GM21529 (cell line): ENCODE results near the gene MYH3.

Experiments used
- ATAC-seq: cut with Tn5 transposase; IDR thresholded peaks from one replicate; pipeline ENCODE4 v1.9.1; 2021; ENCODE audit not compliant: unreplicated experiment

Gene MYH3

GRCh38 chr17:10616502-10617119 is 40.5 kb downstream of the MYH3 start:
- ATAC-seq: no peak

DNA sequence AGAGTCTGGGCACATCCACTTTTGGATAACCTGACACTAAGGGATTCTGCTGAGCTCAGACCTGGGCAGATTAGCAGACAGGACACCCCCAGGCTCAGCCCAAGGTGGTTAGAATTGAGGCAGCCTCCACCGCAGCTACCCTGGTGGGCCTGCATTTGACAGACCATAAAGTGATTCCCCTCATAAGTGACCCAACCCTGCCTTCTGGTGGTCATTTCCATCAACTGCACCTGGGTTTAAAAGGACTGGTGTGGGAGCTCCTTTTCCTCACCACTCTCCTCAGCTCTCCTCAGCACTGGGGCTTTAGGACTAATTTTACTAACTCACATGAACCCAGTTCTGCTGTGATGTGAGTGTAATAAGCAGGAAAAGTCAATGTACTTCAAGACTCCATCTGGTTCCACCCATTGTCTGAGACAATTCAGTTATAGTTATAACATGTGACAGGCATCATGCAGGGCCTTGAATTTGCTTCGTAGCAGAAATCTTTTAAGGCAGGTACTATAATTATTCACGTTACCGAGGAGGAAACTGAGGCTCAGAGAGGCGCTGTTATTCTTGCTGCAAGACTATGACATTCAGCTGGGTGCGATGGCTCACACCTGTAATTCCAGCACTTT is 42.5 kb downstream of the MYH3 start:
- no peak for ATAC-seq

DNA sequence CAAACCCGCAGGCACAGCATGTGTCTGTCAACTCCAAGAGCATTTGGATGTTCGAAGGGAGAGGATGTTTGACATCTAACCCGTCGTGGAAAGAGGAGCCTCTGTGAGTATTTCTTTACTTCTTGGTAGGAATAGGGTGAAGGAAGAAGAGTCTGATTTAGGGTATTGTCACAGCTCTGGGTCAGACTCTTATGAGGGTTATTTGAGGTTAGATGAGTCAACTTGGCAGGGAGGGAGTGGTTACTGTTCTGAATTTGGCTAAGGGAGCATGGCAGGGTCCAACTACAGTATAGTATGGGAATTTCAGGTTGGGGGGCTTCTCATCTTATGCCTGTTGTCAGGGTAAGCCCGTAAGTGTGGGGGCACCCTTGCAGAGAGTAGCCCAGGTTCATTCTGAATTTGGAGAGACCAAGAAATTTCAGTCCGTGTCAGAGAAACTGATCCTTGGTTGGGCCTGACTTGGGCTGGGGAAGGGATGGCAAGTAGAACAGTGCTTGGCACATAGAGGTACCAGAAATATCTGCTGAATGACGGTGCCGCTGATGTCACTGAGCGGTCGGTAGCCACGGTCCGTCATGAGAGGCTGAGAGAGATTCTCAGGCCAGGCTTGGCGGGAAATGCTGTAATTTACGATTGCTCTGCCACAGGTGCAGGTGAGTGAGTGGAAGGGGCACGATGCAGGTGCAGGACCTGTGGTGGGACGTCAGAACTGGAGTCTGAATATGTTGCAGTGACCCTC is 43.2 kb downstream of the MYH3 start:
- no peak for ATAC-seq

GRCh38 chr17:10612957-10613744 is 44.0 kb downstream of the MYH3 start:
- no peak for ATAC-seq

DNA sequence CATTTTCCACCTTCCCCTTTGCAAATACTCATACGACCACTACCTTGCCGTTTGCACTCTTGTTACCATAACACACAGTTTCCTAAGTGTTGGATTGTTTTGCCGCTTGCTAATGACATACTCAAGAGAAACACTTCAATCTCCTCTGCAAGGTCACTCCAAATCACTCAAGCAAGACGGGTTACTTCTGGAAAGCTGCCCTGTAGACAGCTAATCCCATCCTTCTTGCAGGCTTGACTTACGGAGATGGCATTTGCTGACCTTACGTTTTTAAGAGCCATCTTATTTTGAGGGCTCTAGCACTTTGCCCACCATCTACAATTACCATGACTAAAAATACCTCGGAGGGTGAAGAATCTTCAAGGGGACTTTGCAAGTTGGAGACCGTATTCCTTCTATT is 46.2 kb downstream of the MYH3 start:
- ATAC-seq: no peak

DNA sequence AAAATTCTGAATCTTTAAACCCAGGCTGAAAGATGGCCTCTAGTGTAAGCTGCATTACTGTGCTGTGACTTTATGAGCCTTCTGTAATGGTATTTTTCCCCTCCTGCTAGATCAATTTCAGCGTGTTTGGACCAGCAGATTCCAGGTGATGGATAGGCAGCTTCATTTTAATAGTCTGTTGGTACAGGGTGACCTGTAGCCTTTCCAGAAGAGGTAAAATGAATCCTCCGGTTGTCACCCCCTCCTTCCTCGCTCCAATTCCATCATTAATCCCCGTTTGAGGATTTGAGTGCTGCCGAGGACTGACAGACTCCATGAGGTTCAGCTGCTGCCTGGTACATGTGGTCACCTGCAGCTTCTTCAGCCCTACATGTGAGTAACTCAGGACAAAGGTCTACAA is 48.9 kb downstream of the MYH3 start:
- ATAC-seq: no peak

- ATAC-seq: no peak
Observed at GRCh38 chr17:10606110-10606509, 51.0 kb downstream of the MYH3 start.

- ATAC-seq: no peak
Observed at GRCh38 chr17:10605221-10605783, 51.8 kb downstream of the MYH3 start.

GRCh38 chr17:10604521-10604920 is 52.6 kb downstream of the MYH3 start:
- ATAC-seq: no peak

DNA sequence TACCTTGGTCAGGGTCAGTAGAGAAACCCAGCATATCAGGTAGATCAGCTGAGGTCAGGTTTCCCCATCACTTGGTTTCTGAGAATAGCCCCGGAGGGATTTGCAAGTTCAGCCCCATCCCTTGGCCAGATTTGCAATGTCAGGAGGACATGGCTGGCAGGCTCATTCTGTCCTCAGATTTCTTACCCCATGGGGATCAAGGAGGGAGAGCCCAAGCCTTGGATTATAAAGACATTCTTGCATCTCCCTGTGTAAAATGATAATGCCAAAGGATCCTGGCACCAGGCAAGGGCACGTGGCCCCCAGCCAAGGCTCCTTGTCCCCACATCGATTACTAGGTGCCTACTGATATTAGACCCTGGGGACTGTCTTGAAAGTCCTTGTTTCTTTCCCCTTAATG is 53.2 kb downstream of the MYH3 start:
- ATAC-seq: no peak

- ATAC-seq: no peak
Observed at GRCh38 chr17:10600571-10600970, 56.5 kb downstream of the MYH3 start.

DNA sequence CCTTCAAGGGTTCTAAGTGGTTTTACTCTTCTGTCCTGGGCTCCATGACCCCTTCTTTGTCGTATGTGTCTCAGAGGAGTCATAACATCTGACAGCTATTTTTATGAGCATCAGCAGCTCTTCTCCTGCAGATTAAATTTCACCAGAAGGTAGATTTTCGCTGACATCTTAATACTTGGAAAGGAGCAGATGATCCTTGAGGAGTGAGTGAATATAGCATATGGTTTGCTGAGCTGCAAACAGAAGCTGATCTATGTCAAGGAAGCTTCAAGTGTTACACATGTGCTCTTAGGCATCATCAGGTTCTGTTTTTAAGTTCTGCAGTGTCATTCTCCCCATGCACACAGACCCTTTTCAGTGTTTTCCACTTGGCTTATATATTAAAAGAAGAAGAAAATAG is 58.5 kb downstream of the MYH3 start:
- ATAC-seq: no peak

- ATAC-seq: no peak
Observed at GRCh38 chr17:10589553-10590145, 67.5 kb downstream of the MYH3 start.

DNA sequence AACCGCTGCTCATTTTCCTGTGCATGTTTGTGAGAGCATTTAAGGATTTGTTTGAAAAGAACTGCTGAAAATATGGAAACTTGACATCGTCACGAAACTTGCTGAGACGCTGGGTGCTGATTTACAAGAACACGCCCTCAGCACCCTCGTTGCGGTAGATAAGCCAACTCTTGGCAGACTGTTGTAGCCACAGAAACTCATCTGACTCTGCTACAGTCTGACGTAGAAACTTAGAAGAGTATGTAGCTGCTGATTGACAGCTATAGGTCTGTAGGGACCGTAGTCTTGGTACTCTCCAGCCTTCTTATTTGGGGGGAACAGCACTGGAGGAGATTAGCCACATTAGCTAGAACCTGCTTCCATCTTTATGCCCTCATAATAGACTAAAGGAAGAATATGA is 71.6 kb downstream of the MYH3 start:
- ATAC-seq: no peak

GRCh38 chr17:10583834-10584233 is 73.3 kb downstream of the MYH3 start:
- ATAC-seq: no peak

DNA sequence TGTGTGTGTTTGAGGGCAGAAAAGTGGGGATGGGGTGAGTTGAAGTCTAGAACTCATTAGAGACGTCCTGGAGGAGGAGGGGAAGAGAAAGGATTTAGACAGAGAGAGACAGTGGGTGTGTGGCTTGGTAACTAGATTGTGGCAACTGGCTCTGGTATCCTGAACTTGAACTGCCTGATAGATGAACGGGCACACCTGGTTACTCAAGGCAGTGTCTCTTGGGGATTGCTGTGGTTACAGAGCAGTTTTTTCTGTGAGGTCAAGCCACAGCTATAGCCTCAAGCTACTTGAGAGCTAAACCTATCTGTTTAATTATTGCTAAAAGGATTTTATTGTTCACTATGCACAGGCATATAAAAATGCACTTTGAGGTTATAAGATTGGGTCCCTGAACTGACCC is 77.8 kb downstream of the MYH3 start:
- peak; percentile 48 for ATAC-seq
